TTC549 (cell line): ENCODE measurements around the gene ASB4.

ENCODE experiments used
- FAIRE-seq: peaks from 2 replicates; lab custom pipeline; 2012; peaks lifted over from hg19 to GRCh38; lab: Jason Lieb, UNC

ASB4 gene

DNA sequence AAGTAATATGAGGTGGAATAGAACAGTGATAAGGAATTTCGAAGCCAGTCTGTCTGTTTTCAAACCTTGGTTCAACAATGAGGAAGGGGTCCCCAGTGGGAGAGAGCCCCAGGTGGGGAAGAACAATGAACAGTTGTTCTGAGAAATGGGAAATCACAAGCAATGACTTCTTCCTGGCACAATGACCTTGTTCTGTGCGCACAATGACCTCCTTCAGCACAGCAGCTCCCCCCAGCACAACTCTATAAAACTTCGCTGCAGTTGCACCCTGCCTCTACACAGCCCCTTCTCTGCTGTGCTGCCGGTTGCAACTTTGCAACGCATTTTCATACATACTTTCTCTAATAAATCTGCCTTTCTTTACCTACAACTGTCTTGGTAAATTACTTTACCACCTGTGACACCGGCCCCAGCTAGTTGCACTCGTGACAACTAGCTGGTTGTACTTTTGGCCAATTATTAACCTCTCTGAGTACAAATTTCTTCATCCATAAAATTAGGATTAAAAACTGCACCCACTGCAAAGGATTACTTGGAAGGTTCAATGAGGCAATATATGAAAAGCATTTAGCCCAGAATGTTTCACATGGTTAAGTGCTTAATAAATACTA lies 40.5 kb downstream of the ASB4 start:
- no peak for FAIRE-seq

DNA sequence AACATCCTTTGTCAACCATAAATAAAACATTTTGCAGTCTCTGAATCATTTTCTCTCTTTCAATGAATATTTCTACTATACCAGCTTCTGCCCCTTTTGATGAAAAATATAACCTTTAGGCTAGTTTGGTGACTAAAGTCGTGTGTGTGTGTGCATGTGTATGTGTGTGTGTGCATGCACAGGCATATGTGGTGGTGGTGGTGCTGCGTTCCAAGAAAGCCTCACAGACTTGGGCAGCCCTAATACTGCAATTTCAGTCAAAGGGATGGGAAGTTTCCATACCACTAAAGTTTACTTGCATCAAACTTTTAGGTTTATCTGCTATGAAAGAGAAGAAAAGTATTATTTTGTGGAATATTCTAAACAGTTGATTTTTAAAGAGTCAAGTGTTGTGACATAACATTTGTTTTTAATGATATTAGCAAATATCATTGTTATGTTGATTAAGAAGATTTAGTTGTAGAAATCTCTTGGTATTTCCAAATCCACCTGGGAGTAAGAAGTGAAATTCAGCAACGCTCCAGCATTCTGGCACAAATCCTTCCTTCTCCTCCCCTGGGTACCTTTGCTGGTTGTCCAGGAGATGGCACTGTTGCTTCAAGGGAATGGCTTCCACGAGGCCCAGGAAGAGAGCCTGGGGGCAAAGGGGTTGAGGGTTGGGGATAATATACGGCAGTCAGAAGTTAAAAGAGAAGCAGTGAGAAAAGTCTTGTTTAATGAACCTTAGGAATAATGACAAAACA lies 41.5 kb downstream of the ASB4 start:
- FAIRE-seq: peak; percentile 51

DNA sequence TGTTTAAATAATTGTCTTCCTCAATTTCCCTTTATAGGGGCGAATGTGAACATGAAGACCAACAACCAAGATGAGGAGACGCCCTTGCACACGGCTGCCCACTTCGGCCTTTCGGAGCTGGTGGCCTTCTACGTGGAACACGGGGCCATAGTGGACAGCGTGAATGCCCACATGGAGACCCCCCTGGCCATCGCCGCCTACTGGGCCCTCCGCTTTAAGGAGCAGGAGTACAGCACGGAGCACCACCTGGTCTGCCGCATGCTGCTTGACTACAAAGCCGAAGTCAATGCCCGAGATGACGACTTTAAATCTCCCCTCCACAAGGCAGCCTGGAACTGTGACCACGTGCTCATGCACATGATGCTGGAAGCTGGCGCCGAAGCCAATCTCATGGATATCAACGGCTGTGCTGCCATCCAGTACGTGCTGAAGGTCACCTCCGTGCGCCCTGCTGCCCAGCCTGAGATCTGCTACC lies 42.1 kb downstream of the ASB4 start:
- FAIRE-seq: no peak

DNA sequence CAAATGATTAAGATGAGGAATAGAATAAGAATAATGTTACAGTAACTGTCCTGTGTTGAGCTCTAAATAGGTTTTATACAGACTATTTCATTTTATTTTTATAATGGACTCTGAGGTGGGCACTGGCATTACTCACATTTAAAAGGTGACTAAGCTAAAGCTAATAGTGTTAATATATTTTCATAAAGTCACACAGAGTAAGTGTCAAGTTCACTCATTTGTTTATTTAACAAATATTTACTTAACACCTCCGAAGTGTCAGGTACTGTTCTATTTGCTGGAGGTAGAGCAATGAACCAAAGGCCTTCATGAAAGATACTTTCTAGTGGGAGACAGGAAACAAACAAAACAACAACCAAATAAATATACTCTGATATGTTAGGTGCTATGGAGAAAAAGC lies 44.0 kb downstream of the ASB4 start:
- FAIRE-seq: no peak

DNA sequence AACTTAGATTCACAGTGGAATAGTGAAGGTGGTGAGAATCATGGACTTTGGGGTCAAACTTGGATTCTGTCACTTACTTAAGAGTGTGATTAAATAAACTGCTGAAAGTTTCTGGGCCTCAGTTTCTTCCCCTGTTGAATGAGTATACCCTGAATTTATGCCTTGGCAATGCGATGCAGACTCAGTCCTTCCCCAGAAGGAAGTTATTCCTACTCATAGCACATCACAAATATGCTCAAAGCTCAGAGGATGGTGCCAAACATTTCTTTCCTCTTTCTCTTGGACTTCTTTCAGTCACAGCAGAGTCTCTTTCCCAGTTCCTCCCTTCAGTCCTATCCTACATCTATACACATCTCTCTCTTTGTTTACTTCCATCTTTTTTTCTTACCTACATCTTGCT lies 45.1 kb downstream of the ASB4 start:
- no peak for FAIRE-seq

DNA sequence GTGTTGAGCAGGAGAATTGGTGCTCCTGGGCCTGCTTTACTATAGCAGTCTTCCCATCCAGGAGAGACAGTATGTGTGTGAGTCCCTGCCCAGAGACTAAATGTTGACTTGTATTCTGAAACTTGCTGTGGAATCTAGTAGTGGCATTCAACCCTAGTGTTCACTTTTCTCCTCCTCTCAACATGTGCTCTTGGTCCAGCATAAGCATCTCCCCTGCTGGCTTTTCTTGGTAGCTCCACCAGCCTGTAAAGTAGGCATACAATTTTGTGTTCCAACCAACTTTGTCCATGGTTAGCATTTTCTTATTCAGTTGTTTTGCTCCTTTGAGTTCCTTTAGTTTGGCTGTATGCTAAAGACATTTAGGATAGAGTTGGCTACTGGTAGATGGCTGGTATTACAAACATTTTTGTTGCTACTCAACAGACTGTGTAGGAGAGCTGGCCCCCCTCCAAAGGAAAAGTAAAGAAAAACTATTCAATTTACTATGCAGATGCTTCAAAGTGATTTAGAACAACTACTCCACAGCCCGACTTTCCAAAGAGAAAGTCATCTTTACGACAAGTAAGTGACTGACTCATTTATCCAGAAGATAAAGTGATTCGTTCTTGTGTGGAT lies 46.0 kb downstream of the ASB4 start:
- no peak for FAIRE-seq

DNA sequence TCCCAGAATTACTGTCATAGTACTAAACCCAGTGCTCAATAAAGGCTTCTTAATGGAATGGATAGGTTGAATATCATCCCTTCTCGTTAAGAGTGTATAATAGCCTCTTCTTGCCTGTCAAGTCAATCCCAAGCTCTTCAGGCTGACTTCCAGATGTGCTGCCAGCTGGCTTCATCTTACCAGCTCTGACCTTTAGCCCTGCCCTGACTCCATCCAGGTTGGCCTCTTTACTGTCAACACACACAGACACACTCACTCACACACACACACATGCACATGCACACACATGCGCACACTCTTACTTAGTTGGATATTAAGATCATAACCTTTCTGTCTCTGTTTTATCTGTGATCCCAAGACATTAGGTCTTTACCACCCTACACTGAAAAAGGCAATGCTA lies 49.1 kb downstream of the ASB4 start:
- no peak for FAIRE-seq

DNA sequence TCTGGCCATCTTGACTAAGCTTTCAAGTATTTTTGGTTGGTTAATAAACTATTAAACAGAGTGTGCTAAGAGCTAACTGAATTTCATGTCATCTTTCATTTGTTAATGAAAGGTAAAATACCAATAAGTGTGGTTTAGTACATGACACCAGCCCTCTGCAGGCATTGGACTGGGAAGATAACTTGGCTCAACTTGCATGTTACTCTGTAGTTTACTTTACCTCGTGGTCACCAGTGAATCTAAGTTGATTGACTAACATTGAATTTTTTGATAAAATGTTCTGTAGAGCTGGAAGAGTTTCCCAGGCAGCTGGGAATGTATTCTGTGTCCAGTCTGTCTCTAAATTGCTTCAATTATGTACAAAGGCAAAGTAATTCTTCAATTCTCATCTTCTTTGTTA lies 49.9 kb downstream of the ASB4 start:
- FAIRE-seq: no peak

DNA sequence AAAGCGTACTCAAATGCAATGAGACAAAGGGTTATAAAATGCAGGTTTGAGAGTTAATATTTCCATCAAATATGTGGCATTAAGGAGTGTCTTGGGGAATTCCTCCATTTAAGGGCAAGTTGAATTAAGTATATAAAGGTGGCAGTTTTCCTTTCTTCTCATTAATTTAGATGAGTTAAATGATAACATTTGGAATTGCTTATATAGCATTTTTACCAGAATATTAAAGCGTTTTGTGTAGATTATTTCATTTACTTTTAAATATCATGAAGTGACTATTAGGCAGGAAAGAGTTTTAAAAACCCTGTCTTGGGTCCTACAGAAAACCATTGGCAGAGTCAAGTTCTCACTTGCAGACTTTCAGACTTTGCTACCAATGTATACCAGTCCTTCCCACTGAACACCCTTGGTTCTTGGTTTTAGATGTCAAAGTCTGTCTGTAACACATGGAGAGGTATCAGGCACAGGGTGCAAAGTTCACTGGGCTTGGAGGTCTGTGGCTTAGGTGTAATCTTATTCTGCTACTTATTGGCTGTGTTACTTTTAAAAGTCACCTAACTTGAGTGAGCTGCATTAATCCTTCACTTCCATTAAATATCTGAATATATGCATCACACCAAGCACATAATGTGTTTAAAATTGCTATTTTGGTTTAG lies 51.0 kb downstream of the ASB4 start:
- no peak for FAIRE-seq

DNA sequence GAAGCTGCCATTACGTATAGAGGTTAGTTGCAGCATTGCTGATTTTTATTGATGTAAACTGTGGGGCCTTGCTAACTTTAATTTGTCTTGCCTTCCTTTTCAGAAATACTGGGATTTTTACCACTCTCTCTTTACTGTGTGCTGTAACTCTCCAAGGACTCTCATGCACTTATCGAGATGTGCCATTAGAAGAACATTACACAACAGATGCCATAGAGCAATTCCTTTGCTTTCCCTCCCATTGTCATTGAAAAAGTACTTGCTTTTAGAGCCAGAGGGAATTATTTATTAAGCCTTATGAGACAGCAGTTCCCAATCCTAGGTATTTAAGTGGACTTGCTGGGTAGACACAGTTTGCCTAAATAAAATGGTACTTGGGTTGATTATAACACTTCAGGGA lies 51.7 kb downstream of the ASB4 start:
- no peak for FAIRE-seq

DNA sequence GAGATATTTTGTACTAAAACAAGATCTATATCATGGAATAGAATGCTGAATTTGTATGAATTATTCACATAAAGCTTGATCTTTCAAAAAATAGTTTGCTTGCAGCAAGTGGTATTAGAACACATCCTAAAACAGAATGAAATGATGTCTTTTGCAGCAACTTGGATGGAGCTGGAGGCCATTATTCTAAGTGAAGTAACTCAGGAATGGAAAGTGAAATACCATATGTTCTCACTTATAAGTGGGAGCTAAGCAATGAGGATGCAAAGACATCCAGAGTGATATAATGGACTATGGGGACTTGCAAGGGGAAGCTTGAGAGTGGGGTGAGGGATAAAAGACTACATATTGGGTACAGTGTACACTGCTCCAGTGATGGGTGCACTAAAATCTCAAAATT lies 53.7 kb downstream of the ASB4 start:
- no peak for FAIRE-seq

DNA sequence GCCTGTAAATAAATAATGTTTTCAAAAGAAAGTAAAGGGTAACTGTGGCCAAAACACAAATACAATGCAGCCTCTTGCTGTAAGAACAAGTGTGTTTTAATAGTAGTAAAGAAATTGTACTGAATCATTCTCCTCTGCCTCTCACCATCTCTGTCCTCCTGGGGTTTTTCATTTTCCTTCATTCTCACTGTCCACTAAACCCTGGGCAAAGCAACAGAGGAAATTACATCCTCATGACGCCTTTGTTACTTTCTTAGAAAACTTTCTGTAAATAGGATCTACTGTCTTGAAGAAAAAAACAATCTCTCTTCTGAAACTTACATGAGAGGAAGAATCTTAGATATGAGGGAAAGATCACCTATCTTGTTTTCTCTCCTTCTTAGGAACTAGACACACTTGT lies 54.6 kb downstream of the ASB4 start:
- no peak for FAIRE-seq

DNA sequence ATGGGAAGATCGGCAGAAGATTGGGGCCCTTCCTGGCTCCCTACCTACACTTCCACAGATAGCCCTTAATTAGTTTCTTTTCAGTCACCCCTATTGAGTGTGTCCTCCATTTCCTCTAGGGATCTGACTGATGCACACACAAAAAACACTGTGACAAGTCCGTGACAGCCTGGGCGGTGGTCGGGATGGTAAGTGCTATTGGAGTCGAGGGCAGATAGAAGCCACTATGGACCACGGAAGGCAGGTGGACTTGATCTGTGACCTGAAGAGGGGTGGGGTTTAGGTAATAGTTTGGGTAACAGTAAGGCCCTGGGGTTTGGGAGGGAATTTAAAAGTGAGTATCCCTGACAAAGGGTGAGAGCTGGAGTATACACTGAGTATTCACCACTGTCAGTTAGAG lies 57.6 kb downstream of the ASB4 start:
- FAIRE-seq: no peak

DNA sequence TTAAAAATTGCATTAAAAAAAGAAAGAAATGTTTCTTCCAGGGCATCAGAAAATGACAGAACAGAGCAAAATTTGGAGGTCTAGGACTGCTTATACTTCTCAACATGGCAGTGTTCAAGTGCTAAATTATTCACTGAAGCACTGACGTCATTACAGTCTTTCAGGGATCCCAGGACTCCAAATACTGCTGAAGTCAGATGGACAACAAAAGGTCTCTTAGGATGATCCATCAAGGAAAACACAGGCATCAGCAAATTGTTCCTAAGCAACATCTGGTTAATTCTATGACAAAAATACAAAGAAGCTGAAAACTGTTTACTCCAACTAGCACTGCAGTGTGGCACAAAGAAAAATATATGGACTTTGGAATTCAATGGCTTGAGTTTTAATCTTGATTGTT lies 58.4 kb downstream of the ASB4 start:
- no peak for FAIRE-seq

DNA sequence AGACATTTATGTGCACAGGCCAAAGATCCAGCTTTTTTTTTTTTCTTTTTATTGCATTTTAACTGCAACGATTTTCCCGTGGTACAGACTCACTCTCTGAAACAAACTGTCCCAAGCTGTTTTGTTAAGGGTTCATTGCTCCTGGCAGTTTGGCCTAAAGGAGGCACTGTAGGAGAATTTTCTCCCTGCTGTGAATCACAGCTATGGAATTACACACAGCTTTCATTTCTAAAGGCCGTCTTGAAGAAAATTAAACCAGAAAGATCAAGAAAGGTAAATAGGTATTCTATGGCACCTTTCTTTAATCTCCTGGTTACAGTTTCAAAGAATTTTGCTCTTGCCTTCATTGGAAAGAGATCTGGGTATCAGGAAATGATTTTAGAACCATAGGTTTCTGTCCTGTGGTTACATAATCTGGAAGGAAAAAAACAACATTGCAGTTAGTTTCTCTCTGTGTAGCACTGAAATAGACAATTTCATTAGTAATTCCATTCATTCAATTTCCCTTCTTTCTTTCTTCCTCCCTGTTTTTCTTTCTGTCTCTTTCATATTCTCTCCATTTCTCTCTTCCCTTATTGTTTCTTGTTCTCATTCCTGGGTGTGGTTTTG lies 59.4 kb downstream of the ASB4 start:
- peak; percentile 31 for FAIRE-seq

DNA sequence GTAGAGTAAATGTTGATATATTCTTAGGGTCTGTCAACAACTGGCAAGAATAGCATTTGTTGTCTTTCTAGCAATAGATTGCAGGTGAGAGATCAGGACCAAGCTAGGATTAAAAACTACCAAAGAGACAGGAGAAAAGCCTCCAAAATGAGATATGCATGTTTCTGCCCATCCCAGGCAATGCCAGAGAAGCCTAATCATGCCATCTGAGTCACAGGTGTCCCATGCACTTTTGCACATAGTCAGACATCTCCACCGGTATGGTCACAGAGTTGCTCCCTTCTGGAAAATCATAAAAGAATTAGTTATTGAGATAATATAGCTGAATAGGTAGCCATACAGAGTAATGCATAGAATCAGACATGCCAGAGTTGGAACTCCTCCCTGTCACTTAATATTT lies 59.9 kb downstream of the ASB4 start:
- FAIRE-seq: no peak

DNA sequence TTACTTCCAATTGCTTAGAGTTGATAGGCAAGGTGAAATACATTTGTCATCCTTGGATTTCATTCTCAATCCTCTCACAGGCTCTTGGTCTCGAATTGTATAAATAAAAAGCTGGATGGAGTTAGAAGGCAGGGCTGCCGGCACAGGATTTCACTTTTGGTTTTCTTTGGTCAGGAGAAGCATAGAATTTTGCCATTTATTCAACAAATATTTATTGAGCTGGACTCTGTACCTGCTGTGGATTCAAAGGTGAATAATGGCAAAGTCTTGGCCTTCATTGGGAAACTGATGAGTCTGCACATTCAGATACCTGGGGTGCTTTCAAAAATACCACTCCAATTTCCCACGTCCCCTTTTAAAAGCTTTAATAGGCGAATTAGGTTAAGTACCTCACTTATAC lies 60.9 kb downstream of the ASB4 start:
- FAIRE-seq: no peak

DNA sequence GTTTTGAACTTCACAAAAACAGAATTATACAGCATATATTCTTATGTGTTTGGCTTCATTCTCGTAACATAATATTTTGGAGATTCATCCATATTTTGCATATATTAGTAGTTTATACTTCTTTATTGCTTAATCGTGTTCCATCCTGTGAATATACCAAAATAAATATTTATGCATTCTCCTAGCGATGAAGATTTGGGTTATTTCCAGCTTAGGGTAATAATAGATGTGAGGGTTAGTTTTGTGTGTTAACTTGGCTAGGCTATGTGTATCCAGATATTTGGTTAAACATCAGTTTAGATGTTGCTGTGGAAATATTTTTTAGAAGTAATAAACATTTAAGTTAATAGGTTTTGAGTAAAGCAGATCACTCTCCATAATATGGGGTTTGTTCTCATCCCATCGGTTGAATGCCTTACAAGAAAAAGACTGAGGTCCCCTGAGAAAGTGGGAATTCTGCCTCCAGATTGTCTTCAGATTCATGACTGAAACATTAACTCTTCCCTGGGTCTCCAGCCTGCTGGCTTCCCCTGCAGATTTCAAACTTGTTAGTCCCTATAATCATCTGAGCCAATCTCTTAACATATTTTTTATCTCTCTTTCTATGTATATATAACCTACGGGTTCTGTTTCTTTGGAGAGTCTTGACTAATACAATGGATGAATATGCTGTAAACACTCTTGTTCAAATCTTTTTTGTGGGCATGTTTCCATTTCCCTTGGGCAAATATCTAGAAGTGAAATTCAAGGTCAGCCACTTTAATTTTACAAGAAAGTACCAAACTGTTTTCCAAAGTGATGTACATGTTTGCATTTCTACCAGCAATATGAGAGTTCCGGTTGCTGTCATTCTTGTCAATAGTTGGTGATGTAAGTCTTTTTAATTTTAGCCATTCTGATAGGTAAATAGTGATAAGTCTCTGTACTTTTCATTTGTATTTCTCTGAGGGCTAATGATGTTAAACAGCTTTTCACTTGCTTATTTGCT lies 61.9 kb downstream of the ASB4 start:
- no peak for FAIRE-seq

DNA sequence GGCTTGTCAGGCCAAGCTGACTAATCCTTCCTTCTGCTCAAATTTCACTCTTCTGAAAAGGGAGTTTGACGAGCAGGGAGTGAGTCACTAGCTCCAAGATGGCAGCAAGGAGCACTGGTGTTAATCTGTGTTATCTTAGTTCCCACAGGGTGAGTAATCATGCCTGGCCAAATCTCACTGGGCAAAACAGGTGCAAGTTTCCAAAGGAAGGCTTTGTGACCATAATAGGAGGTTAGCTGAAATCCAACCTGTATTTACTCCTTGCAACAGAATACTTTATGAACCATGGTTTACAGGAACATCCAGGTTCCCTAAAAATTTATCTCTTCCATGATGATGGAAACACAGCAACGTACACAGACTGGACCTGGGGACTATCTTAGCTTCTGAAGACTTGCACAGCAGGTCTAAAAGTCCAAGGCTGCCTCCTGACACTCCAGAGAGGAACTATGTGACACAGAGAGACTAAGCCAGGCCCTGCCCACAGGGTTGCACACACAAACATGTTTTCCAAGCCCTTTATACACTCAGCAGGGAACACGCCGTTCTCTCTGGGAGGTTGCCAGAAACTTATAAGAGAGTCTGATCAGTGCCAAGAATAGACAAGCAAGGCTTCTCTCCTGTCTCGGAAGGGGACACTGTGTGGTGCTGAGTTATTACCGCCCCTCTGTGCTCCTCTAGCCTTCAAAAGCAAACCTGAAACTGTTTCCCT lies 64.2 kb downstream of the ASB4 start:
- FAIRE-seq: no peak

DNA sequence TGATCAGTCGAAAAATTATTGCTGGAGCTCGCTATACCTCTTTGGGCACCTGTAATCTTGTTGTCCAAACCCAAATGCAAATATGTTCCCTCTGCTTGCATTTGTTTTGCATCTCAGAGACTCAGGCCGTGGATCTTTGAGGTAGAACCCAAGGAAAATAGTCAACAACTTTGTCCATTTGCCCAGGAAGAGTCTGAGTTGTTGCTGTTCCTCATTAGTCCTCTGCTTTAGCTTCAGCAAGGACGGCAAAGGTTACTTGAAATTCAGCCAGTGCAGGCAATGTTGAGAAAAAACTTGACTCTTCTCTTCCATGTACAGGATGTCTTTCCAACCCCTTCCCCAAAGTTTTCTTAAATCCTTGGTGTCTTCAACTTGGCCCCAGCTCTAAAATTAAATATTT lies 64.8 kb downstream of the ASB4 start:
- no peak for FAIRE-seq
